ENCODE data around the gene ABHD4.
"Not testable (repeated sequence)": the region's sequence is repeated elsewhere in the genome, so short reads cannot be mapped to it uniquely, and the experiment has no call there.

ABHD4 gene

DNA sequence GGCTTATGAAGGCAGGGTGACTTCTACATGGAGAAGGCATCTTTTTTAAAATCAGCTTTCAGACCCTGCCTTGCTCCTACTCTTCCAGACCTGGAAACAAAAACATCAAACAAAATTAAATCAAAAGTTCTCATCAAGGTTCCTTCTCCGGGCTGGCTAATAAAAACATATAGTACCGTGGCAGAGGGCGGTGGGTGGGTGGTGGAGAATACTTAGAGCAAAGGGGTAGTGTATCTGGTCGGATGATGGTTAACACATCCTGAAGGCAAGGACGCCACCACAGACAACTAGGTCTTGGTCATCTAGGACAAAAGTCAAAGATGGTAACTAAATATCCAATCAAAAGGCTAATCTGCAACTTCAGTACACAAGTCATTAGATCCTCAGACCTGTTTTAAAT is 10.9 kb upstream of the ABHD4 start:
- no peak for DNase-seq
- in situ Hi-C loops (cut with MboI; ENCODE audit: low pct_unique_long_range_greater_than_20kb, low sequenced_read_pairs), result no loop called here

DNA sequence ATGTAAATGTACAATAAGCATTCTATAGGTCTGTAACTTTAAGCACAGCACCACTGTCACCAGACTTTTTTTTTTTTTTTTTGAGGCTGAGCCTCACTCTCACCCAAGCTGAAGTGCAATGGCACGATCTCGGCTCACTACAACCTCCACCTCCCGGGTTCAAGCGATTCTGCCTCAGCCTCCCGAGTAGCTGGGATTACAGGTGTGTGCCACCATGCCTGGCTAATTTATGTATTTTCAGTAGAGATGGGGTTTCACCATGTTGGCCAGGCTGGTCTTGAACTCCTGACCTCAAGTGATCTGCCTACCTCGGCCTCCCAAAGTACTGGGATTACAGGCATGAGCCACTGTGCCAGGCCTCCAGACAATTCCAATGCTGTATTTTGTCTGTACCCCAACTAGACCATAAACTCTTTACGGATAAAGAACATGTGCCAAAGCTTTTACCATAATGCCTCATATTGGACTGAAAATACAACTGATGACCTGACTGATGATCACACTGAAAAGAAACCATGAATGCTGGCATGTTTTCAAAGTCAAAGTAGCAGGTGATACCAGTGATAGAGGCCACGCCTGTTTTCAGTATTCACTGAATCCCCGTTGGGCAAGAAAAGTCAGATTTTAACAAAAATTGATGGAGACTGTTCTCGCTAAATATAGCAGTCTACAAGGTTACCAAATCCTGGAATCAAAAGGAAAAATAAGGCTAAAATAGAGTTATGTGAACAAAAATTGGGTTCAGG is 10.2 kb upstream of the ABHD4 start:
- in situ Hi-C loops (cut with MboI; ENCODE audit: low pct_unique_long_range_greater_than_20kb, low sequenced_read_pairs); DNase-seq: not testable (repeated sequence)

DNA sequence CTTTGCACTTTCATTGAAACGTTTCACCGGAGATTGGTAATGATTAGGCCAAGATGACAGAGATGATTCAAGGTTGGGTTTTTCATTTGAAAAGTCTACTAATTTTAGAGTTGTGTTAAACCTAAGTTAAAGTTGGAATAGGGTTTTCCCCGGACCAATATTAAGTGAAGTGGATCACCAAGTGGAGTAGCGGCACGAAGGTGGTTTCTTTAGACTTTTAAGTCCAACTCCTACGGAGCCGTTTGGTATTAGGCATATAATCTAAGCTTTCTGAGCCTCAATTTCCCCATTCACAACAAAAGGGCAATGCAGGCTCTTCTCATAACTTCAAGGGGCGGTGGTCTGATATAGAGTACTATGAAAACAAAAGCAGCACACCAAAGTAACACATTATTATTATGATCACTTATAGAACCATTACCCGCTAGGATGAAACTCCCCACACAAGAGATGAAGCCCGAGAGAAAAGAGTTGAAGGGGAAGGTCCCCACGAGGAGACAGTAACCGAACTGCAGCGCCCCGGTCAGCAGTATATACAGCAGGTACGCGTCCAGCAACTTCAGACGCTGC is 9.5 kb upstream of the ABHD4 start:
- in situ Hi-C loops (cut with MboI; ENCODE audit: low pct_unique_long_range_greater_than_20kb, low sequenced_read_pairs), result no loop called here
- DNase-seq, result no peak

DNA sequence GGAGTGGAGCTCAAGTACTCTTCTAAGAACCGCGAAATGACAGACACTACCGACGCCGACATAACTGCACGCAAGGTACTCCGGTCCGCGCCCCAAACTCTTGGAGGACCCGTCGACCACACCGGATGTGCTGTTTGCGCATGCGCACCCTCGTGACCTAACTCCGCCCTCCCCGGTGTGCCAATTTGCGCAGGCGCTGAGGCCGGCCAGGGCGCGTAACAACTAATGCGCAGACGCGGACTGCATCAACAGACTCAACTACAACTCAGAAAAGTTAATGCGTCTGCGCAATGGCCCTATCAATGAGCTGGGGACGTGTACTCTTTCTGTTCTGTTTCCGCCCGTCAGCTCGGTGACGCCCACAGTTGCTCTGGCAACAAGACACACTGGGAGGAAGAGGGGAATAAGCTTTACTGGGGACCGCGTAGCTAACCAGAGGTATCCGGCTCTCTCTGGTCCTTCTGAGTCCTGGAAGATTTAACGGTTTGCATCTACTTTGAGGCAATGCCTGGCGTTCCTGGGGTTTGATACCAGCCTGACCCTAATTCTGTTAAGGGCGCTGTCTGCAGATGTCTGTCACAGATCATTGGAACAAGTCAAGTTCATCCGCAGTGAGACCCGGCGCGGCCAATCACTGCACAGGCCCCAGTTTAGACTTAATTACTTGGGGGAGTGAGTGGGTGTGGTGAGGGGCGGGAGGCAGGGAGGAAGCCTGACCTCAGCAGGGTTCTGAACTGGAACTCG is 8.8 kb upstream of the ABHD4 start, which contains the start of gene DAD1:
Gene DAD1, minus strand, starts transcription at position 129 of the 744 bp plus-strand sequence. Its CDS starts 67 bp downstream, at position 62.
- in situ Hi-C loops (cut with MboI; ENCODE audit: low pct_unique_long_range_greater_than_20kb, low sequenced_read_pairs), result no loop called here

DNA sequence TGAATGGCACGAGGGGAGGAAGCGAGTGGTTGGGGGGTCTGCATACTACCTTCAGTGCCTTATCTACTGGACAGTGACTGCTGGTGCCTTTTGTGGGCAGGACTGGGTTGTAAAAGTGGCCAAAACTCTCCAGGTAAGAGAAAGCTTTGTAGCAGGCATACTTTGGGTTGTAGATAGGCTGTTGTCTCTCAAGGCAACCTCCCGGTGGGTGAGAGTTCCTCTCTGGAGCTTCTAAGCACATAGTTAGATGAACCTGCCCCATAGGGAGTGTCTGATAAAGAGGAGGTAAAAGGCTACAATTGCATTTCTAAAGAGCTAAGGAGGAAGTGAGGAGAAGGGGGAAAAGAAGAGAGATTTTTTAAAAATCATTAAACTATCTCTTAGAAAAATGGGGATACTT is 4.9 kb upstream of the ABHD4 start:
- in situ Hi-C loops (cut with MboI; ENCODE audit: low pct_unique_long_range_greater_than_20kb, low sequenced_read_pairs), result no loop called here
- DNase-seq, result no peak

More for the DNA sequence above, 8.8 kb upstream of the ABHD4 start, which contains the start of gene DAD1:
- peak; percentile 99 for DNase-seq

DNA sequence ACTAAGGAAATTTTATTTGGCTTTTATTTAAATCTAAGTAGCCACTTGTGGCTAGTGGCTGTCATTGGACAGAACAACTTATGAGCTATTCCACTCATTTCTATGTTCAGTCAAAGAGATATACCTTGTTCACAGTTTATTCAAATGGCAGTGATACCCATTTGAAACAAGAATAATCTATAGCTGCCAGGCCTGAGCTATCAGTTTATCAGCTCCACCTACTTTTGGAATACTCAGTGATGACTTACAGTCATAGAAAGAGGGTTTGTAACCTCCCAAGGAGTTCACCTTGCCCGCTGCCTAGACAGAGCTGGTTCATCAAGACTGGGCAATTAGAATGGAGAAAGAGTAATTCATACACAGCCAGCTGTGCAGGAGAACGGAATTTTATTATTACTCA is 4.5 kb upstream of the ABHD4 start:
- in situ Hi-C loops (cut with MboI; ENCODE audit: low pct_unique_long_range_greater_than_20kb, low sequenced_read_pairs), result no loop called here
- no peak for DNase-seq

DNA sequence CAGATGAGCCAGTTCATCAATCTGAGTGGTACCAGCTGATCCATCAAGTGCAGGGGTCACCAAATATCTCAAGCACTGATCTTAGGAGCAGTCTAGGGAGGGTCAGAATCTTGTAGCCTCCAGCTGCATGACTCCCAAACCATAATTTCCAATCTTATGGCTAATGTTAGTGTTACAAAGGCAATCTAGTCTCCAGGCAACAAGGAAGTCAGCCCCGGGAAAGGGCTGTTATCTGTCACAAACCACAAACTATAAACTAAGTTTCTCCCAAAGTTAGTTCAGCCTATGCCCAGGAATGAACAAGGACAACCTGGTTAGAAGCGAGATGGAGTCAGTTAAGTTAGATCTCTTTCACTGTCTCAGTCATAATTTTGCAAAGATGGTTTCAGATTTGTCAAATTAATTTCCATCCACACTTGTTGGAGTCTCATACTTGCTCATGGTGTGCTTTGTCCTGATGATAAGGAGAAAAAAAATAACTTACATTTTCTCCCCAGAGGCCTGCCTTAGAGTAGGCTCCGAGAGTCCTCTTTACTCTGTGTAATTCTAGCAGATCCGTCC is 3.9 kb upstream of the ABHD4 start:
- DNase-seq, result peak; percentile 43
- in situ Hi-C loops (cut with MboI; ENCODE audit: low pct_unique_long_range_greater_than_20kb, low sequenced_read_pairs), result no loop called here

DNA sequence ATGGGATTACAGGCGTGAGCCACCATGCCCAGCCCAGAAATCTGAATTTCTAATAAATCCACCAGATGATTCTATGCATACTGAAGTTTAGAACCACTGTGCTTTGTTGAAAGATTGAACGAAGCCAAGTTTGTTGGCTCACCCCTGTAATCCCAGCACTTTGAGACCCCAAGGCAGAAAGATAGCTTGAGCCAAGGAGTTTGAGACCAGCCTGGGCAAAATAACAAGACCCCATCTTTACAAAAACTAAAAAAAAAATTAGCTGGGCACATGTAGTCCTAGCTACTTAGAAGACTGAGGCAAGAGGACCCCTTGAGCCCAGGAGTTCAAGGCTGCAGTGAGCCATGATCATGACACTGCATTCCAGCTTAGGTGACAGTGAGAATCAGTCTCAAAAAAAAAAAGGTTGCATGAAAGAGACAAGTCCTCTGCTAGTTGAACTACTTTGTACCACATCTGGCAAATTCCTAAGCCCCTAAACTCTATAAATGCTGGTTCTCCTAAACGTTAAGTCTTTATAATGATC is 1.7 kb upstream of the ABHD4 start:
- in situ Hi-C loops (cut with MboI; ENCODE audit: low pct_unique_long_range_greater_than_20kb, low sequenced_read_pairs), result no loop called here

DNA sequence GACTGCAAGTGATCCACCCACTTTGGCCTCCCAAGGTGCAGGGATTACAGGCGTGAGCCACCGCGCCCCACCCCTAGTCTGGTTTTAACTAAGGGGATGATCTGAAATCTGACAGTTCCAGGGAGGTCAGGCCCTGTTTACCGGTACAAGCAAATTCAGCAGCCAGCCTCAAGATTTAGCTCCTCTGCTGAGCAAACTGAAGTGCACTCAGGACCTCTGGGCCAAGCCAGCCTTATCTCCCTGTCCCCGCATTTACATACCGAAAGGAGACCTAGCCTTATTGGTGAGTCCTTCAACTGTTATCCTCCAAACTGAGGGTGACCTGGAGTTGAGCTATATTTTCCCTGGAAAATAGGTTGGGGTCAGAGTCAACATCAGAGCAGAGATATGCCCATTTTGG is 835 bp upstream of the ABHD4 start:
- in situ Hi-C loops (cut with MboI; ENCODE audit: low pct_unique_long_range_greater_than_20kb, low sequenced_read_pairs), result no loop called here
- DNase-seq, result no peak

More for the DNA sequence above, 1.7 kb upstream of the ABHD4 start:
- no peak for DNase-seq

DNA sequence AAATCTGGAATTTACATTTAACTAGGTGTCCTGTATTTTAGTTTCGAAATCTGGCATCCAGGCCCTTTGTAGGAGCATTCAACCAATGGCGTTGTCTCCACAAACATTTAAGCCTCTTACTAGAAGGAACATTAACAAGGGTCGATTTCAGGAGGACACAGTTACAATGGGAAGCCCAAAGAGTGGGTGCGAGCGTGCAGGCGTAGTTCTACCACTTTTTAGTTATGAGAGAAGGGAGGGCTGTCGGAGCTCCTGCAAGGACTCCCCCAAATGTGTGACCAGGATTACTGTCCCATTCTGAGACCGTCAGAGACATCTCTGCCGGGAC is 365 bp upstream of the ABHD4 start:
- DNase-seq, result no peak
- in situ Hi-C loops (cut with MboI; ENCODE audit: low pct_unique_long_range_greater_than_20kb, low sequenced_read_pairs), result no loop called here

DNA sequence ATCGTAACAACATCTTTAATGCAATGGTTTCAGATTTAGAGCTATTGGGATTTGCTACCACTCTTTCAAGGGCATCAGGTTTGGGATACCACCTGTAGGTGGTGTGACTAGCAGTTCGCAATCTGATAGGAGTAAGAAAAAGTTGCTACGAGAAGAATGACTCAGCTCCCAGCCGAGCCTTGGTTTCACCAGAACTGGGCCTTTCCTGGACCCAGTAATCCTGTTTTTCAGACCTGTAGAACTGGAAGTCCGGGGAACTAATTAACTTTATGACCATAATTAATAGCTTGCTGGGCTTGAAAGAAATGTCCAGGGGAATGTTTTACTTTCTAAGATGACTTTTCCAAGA is 770 bp downstream of the ABHD4 start:
- in situ Hi-C loops (cut with MboI; ENCODE audit: low pct_unique_long_range_greater_than_20kb, low sequenced_read_pairs), result no loop called here
- no peak for DNase-seq

DNA sequence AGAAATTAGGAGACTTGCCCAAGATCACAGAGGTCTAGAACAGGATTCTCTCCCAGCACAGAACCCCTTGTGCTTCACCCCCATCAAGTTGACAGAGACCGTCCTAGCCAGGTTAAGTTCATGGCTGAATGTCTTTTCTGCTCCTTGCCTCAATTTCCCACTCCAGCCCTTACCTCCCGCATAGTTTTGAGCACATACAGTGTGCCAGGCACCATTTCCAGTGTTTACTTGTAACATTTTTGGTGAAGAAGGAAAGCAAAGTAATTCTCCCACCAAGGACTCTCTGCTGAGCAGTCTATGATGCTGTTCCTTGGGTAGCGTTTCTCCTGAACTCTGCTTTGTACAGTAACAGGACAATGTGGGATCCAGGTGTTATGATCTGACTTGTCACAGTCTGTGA is 1.2 kb downstream of the ABHD4 start:
- in situ Hi-C loops (cut with MboI; ENCODE audit: low pct_unique_long_range_greater_than_20kb, low sequenced_read_pairs), result no loop called here
- DNase-seq, result no peak

DNA sequence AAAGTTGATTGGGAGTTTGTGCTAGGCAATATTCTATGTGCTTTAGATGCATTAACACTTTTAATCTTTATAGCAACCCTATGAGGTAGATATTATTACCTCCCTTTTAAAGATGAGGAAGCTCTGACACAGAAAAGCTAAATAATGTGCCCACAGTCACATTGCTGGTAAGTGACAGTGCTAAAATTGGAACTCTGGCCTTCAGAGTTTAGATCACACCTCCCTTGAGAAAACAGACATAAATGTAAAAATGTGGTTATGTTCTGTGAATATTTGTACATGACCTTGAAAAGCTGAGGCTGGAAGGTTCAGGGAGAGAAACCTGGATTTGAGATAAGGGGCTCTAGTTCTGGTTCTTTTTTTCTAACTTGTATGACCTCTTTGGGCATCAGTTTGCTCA is 1.9 kb downstream of the ABHD4 start:
- in situ Hi-C loops (cut with MboI; ENCODE audit: low pct_unique_long_range_greater_than_20kb, low sequenced_read_pairs), result no loop called here

DNA sequence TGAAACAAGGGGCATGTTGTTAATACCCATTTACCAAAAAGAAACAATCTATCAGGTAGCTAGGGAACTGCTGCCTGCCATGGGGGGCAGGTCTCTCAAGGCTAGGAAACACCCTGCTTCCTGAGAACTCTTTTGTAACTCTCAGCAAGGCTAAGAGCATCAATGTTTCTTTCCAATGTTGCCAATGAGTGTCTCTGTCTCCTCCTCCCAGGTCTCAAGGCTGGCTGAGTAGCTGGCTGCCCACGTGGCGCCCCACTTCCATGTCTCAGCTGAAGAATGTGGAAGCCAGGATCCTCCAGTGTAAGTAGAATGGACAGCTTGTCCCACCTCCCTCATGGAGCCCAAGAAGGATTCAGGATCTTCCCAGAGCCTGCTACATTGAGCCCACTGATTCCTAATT is 3.4 kb downstream of the ABHD4 start:
- in situ Hi-C loops (cut with MboI; ENCODE audit: low pct_unique_long_range_greater_than_20kb, low sequenced_read_pairs), result no loop called here
- DNase-seq, result no peak

More for the DNA sequence above, 1.9 kb downstream of the ABHD4 start:
- DNase-seq, result no peak

DNA sequence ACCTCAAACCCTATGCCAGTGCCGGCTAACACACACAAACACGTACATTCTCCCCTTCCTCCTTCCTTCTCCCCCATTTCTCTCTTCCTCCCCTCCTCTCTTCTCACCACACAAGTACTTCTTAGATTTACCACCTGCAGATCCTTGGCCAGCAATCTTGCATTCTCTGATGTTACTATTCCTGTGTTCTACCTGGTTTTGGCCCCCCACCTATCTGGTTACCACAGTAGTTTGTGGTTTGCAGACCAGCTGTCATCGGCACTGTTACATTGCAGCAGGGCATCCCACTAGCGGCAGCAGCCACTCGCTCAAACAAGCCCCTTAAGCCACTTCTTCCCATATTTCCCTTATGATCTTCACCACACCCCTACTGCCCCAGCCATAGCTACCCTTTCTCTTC is 3.9 kb downstream of the ABHD4 start:
- in situ Hi-C loops (cut with MboI; ENCODE audit: low pct_unique_long_range_greater_than_20kb, low sequenced_read_pairs), result no loop called here
- no peak for DNase-seq

DNA sequence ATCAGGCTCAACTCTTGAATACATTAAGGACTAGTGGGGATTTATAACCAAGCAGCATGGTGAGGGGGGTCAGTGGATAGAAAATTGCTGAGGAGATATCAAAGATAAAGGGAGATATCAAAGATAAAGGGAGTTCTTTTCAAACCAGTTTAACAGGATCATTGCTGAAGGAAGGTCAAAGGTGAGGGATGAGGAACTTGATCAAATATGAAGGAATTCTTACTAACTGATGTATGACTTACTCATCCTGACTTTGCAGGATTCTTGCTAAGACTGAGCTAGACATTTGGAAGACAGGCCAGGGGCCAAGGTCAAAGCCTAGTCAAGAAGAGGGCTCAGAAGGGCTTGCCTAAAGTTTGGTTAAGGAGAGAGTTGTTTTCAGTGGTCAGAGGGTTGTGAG is 4.8 kb downstream of the ABHD4 start:
- no peak for DNase-seq
- in situ Hi-C loops (cut with MboI; ENCODE audit: low pct_unique_long_range_greater_than_20kb, low sequenced_read_pairs), result no loop called here

DNA sequence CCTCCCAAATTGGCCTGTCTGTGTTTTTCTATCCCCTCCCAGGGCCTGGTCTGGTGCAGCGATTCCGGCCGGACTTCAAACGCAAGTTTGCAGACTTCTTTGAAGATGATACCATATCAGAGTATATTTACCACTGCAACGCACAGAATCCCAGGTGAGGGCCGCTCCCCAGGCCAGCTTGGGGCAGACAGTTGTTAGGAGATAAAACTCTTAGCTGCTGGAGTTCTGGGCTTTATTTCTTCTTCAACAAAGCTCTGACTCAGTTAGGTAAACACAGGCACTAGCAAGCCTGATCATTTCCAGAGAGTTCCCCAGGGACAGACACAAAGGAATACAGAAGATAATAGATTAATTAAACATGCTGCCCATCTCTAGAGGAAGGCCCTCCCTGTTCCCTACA is 8.3 kb downstream of the ABHD4 start:
- in situ Hi-C loops (cut with MboI; ENCODE audit: low pct_unique_long_range_greater_than_20kb, low sequenced_read_pairs), result no loop called here
- DNase-seq, result no peak

DNA sequence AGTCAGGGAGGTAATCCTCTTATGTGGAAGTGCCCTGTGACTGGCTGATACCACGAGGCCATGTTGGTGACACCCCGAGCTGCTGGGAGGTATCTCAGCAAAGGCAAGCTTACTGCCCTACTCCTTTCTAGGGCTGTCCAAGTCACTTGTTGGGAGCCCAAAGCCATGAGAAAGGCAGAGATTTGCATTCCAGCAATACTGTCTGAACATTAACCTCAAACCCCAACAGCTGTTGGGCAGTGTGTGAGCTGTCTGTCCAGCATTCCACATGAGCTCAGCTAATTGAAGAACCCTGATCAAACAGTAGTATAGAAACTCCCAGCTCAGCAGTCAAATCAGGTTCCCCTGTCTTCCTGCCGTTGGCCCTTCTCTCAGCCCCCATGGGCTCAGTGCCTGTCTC is 9.2 kb downstream of the ABHD4 start:
- DNase-seq, result no peak
- in situ Hi-C loops (cut with MboI; ENCODE audit: low pct_unique_long_range_greater_than_20kb, low sequenced_read_pairs), result no loop called here

DNA sequence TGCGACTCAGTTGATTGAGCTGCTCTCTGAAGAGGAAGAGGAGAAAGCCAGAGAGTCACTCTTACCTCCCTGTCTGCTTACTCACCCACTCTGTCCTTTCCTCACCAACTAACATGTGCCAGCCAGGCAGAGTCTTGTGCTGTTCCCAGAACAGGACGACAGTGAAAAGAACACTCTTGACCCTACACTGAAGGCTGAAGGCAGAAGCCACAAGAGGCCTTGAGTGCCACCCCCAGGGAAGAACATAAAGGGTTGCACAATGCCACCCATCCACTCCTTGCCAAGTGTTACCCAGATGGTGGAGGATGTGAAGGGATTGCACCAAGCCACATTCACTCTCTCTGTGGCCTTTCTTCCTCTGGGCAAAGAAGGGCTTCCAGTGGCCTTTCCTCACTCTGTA is 12.8 kb downstream of the ABHD4 start:
- DNase-seq, result no peak
- in situ Hi-C loops (cut with MboI; ENCODE audit: low pct_unique_long_range_greater_than_20kb, low sequenced_read_pairs), result no loop called here

DNA sequence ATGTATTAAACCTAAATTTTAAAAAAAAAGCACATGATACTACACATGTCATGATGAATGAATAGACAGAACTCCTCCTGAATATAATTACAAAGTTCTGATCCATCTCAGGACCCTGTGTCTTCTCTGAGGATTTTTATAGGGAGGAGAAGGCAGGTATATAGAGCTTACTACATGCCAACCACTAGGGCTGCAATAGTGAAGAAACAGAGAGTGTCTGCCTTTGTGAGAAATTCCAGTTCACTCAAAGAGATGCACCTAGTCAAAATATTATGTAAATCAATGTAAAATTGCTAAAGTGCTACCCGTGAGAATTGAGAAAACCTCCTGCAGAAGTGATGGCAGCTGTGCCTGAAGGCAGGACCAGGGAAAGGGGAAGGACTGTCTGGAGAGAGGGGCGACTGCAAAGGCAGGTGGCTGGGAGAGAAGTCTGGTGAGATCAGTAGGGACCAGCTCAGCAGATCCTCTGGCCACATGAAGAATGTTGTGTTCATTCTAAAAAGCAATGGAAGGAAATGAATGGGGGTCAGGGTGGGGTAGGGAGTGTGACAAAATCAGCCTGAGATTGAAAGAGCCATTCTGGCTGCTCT is 15.1 kb downstream of the ABHD4 start:
- DNase-seq, result no peak
- in situ Hi-C loops (cut with MboI; ENCODE audit: low pct_unique_long_range_greater_than_20kb, low sequenced_read_pairs), result no loop called here

All from KBM-7 (cell line).